DMS153 treated with DMSO at 0.1 percent for 48 hours (cell line): ENCODE results near the gene REV1.
"Not testable (repeated sequence)": the region's sequence is repeated elsewhere in the genome, so short reads cannot be mapped to it uniquely, and the experiment has no call there.

ENCODE experiments used
- DNase-seq: peaks from one replicate; lab custom pipeline; 2025; ENCODE audit not compliant: unreplicated experiment; lab: John Stamatoyannopoulos, UW

Gene REV1

DNA sequence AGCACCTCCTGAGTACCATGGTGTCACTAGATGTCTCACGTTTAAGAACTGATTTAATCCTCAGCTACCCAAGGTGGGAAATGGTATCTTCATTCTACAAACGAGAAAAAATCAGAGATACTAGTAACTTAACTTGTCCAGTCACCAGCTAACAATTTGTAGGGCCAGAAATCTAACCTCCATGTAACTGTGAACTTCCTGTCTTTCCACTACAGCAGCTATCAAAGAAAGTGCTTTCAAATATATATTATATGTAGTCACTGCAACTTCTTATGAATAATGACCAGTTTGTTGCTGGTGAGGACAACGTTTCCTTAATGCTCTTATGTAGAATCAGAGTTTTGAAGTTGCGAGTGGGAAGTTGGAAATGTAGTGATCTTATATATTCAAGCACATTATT lies 1.9 kb downstream of the REV1 start:
- DNase-seq: no peak

DNA sequence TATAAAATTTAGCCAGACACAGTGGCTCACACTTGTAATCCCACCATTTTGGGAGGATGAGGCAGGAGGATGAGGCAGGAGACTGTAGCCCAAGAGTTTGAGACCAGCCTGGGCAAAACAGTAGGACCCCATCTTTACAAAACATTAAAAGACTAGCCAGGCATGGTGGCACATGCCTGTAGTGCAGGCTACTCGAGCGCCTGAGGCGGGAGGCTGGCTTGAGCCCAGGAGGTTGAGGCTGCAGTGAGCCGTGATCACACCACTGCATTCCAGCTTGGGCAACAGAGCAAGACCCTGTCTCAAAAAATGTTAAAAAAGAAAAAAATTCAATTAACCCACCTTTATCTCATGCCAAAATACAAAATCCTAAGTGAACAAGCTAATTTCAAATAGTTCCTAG lies 4.0 kb downstream of the REV1 start:
- no peak for DNase-seq

GRCh38 chr2:99485411-99485810 lies 4.4 kb downstream of the REV1 start:
- no peak for DNase-seq

DNA sequence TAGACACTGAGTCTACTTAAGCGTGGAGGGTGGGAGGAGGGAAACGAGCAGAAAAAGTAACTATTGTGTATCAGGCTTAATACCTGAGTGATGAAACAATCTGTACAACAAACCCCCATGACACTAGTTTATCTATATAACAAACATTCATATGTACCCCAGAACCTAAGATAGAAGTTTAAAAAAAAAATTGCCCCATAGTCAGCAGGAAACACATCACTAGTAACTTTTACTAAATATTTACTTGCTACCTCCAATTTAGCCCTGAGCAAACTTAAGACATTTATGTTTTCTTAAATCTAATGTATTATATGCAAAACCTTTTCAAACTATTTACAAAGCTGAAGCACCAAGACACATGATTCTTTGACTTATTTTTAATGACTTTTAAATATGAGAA lies 5.6 kb downstream of the REV1 start:
- no peak for DNase-seq

DNA sequence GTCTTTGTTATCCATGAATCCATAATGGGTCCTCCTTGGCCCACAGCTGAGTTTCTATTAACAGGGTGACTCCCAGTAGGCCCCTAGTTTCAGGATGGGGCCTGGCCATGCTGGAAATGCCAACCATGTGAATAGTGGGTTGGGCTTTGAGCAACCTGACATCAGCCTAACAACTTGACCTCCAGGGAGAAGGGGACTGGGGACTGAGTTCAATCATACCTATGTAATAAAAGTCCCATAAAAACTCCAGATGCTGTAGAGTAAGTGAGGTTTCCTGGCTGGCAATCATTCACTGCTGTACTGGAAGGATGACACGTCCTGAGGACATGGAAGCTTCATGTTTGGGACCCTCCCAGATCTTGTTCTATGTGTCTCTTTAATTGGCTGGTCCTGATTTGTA lies 7.9 kb downstream of the REV1 start:
- no peak for DNase-seq

DNA sequence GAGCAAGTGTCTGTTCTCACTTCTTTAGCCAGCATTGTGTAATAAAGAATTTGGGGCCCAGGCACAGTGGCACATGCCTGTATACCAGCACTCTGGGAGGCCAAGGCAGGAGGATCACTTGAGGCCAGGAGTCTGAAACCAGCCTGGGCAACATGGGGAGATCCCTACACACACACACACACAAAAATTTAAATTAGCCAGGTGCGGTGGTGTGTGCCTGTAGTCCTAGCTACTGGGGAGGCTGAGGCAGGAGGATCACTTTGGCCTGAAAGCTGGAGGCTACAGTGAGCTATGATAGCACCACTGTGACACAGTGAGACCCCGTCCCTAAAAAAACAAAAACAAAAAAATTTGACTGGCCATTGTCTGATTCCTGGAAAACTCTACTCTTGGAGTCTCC lies 8.3 kb downstream of the REV1 start:
- no peak for DNase-seq

GRCh38 chr2:99480390-99480789 lies 9.4 kb downstream of the REV1 start:
- DNase-seq: no peak

GRCh38 chr2:99478632-99479031 lies 11.2 kb downstream of the REV1 start:
- no peak for DNase-seq

DNA sequence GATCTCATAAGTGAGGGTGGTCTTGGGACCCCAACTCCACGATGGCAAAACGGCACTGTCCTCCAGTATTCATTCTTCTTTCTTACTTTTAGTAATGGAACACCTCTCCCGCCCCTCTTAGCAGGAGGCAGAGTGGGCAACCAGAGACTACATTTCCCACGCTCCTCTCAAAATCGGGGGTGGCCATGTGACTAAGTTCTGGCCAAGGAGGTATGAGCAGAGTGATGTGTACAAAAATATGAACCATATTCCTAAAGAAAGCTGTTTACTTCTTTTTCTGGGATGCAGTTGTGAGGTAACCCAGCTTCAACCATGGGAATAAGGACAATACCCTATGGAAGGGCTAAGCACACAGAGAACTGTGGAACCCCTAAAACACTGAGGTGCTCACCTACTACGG lies 12.8 kb downstream of the REV1 start:
- no peak for DNase-seq

- no peak for DNase-seq
Measured at GRCh38 chr2:99476629-99477028, 13.2 kb downstream of the REV1 start.

GRCh38 chr2:99475095-99475494 lies 14.7 kb downstream of the REV1 start:
- not testable (repeated sequence) for DNase-seq

DNA sequence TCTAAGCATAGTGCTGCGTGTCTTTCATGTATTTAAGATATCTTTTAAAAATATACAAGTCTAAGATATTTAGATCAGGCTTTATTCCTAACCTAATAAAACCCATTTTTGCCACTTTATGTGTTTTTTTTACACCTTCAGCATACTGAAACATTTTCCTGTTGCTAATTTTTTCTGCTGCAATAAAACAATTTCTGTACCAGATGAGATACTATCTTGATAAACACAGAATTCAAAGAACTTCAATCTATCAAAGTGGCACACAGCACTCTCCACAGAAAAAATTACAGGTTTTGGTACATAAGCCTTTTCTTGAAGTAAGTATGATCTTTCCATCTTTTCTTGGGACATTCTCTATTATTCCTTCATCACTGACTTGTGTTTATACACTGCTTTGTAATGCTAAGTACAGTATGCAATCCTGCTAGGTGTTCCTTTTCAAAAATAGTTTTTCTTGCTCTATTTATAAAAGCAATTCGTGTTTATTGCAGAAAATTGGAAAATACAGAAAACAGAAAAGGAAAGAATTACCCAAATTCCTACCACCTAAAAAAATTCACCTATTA lies 16.2 kb downstream of the REV1 start:
- DNase-seq: no peak

GRCh38 chr2:99472600-99472960 lies 17.2 kb downstream of the REV1 start:
- DNase-seq: no peak

DNA sequence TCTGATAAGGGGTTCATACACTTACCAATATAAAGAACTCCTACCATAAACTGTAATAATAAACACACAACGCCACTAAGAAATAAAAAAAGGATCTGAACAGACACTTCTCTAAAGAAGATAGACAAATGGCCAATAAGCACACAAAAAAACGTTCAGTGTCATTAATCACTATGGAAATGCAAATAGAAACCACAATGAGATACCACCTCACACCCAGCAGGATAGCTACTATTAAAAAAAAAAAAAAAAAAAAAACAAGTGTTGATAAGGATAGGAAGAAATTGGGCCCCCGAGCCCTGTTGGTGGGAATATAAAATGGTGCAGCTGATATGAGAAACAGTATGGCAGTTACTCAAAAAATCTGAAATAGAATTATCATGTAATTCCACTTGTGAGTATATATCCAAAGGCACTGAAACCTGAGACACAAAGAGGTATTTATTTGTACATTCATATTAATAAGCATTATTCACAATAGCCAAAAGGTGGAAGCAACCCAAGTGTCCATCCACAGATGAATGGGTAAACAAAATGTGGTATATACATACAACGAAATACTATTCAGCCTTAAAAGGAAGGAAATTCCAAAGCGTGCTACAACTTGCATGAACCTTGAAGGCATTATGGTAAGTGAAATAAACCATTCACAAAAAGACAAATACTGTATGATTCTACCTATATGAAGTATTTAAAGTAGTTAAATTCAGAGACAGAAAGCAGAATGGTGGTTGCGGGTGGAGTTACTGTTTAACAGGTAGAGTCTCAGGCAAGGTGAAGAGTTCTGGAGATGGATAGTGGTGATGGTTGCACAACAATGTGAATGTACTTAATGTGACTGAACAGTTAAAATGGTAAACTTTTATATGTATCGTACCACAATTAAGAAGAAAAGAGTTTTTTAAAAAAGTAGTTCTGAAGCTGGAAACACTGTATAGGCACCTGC lies 17.9 kb downstream of the REV1 start:
- no peak for DNase-seq

DNA sequence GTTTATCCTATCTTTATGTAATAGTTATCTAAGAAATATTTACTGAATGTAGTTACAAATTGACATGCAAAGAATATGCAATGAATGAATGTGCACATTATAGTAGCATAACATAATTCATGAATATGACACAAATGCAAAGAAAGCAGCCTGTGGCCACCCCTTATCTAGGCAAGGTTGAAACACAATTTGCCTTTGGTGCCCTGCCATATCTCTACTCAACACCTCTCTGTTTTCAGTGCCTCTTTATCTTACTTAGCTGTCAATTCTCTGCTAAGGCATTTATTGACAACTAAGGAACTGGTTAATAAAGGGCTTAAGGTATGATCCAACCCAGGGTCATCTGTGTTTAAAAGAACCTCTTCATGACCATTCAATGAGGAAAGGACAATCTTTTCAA lies 18.9 kb downstream of the REV1 start:
- DNase-seq: no peak

DNA sequence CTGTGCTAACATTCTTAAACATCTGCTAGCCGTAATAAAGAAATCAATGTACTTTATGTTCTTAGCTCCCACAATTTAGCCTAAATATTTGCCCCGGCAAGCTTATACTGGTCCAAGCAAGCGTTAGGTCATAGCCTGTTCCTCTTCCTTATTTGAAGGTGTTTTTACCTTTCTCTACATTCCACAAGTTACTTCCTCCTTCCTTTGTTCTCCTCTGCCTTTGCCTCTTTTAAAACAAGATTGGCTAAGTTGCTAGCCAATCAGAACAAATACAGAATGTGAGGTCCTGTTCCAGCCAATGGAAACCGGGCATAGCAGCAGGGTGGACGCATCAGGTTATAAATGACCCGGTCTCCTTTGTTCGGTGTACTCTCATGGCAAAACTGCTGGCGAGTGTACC lies 19.4 kb downstream of the REV1 start:
- DNase-seq: not testable (repeated sequence)

DNA sequence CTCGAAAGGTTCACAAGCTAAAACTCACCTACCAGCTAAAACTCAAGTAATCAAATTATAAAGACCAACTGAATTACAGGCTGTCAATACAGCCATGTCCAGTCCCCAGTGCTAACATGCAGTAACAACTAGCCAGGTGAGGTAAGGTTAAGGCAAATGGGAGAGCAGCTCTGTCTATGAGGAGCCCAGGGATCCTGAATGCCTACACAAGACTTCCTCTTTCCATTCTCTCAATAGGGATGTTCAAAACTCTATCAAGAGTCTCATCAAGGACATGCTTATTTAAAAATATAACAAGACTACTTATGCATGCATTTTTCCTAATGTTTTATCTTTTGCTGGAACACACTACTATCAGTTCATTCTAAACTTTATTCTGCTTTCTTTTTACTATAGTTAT lies 20.4 kb downstream of the REV1 start:
- no peak for DNase-seq

DNA sequence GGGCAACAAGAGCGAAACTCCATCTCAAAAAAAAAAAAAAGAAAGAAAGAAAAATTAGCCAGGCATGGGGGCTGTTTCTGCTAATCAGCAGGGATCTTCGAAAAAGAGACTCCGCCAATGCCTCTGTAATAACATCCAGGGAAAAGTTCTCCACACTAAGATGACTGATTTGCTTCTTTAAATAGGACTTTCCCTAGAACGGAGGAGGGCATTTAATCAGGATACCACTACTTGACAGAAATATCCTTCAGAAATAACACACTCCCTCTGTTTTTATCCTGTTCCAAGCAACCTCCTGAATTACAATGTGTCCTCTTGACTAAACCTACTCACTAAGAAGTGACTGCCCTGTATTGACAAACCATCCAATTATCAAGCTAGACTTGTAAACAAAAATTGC lies 21.7 kb downstream of the REV1 start:
- DNase-seq: no peak

DNA sequence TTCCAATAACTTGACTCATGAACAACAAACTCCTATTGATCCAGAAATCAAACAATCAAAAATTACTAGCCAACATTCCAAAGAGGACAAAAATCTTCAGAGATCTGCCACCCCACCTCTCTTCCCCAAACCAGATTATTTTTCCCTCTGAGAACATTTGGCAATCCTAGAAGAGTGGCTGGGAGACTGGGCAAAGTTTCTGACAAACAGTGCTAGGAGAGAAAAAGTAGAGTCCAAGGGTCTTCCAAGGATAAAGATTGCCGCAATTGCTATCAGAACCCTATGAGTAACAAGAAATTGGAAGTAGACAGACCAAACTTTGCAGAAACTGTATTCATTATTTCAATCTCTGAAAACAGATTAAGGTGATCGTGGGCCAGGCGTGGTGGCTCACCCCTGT lies 22.4 kb downstream of the REV1 start:
- no peak for DNase-seq

- DNase-seq: no peak
Measured at GRCh38 chr2:99461828-99462483, 27.9 kb downstream of the REV1 start.

- no peak for DNase-seq
Measured at GRCh38 chr2:99458529-99458928, 31.3 kb downstream of the REV1 start.

DNA sequence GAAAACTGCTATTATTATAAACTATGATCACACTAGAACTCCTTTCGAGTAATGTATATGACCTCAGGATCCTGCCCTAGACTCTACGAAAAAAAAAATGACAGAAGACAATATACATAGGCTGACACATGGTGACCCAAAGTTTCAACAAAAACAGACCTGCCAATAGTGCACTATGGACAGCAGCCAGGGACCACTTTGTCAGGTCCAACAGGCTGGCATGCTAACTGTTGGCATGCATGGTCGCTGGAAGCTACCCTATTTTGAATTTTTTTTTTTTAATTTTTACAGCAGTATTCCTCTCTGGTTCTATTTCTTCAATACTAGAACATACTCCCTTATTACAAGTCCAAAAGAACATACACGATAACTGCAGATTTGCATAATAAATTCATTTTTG lies 38.1 kb downstream of the REV1 start:
- no peak for DNase-seq
